H1 (cell line): ENCODE measurements around the gene EPB41L3. TPM values are rescaled to one million over a fixed set of nuclear protein-coding genes. Genes with fewer than 3 reads are reported as not detected.

ENCODE experiments used
- CTCF ChIA-PET: fragments of 300-600 bp; sonication (Branson Sonifier 250); formaldehyde crosslinking; loops from one replicate; lab custom pipeline; 2021; ENCODE audit not compliant: partially characterized antibody; lab: Charles Lee
- POLR2A ChIA-PET: fragments of 300-600 bp; sonication (Branson Sonifier 250); formaldehyde crosslinking; loops from one replicate; lab custom pipeline; 2021; ENCODE audit warnings: inconsistent platforms; ENCODE audit not compliant: partially characterized antibody; lab: Charles Lee
- DNase-seq, 2 experiments: peaks; one replicate each; pipeline versions ENCODE4 v3.0.0 to v3.0.0-alpha.2; 2010 to 2022; ENCODE audit warnings: low spot score in 2 of 2, low read depth in 1 of 2, mixed read lengths in 1 of 2
- FAIRE-seq: peaks from 2 replicates; lab custom pipeline; 2011; peaks lifted over from hg19 to GRCh38; lab: Jason Lieb, UNC
- H2AFZ ChIP-seq: 2 replicates; pipeline ENCODE4 v1.8.1; 2012; ENCODE audit warnings: low read length, inconsistent platforms
- H2AK5ac ChIP-seq: 2 replicates; pipeline ENCODE4 v1.6.1; 2013; ENCODE audit warnings: low read depth, low read length
- H2BK120ac ChIP-seq: replicated peaks from 2 replicates; pipeline ENCODE3; 2013; ENCODE audit warnings: low read depth, low read length, inconsistent platforms
- H2BK12ac ChIP-seq: 2 replicates; pipeline ENCODE4 v1.6.1; 2013; ENCODE audit warnings: low read depth, low read length
- H2BK15ac ChIP-seq: 2 replicates; pipeline ENCODE4 v1.6.1; 2013; ENCODE audit warnings: low read length
- H2BK20ac ChIP-seq: 2 replicates; pipeline ENCODE4 v1.6.1; 2013; ENCODE audit warnings: low read length
- H2BK5ac ChIP-seq: 2 replicates; pipeline ENCODE4 v1.6.1; 2013; ENCODE audit warnings: low read depth, low read length
- H3K14ac ChIP-seq: 2 replicates; pipeline ENCODE4 v1.6.1; 2013; ENCODE audit warnings: inconsistent platforms; ENCODE audit not compliant: insufficient read length
- H3K18ac ChIP-seq: 2 replicates; pipeline ENCODE4 v1.6.1; 2013; ENCODE audit warnings: low read length; ENCODE audit errors: extremely low read depth
- H3K23ac ChIP-seq: 2 replicates; pipeline ENCODE4 v1.6.1; 2013; ENCODE audit warnings: inconsistent platforms; ENCODE audit not compliant: insufficient read length
- H3K23me2 ChIP-seq: 2 replicates; pipeline ENCODE4 v1.6.1; 2013; ENCODE audit warnings: low read depth, low read length
- H3K27ac ChIP-seq: 2 replicates; pipeline ENCODE4 v1.6.1; 2011; ENCODE audit warnings: low read depth, low read length, inconsistent platforms
- H3K27me3 ChIP-seq, 4 experiments: replicated peaks in 1 of 4; 1 replicate in 1 of 4; 2 replicates in 3 of 4; pipeline versions ENCODE4 v1.6.1 to v1.8.1; 2011 to 2013; ENCODE audit warnings: low read length in 3 of 4, mild to moderate bottlenecking in 3 of 4, inconsistent platforms in 2 of 4, mixed read lengths in 2 of 4, moderate library complexity in 1 of 4; ENCODE audit not compliant: control insufficient read depth in 3 of 4, insufficient read depth in 3 of 4; ENCODE audit errors: extremely low read depth in 1 of 4
- H3K36me3 ChIP-seq, 4 experiments: 2 replicates each; pipeline versions ENCODE4 v1.6.1 to v1.8.1; 2011 to 2013; ENCODE audit warnings: mild to moderate bottlenecking in 4 of 4, low read length in 3 of 4, moderate library complexity in 2 of 4, control low read depth in 1 of 4, inconsistent platforms in 1 of 4; ENCODE audit not compliant: insufficient read depth in 4 of 4, control insufficient read depth in 2 of 4
- H3K4ac ChIP-seq: replicated peaks from 2 replicates; pipeline ENCODE3; 2013; ENCODE audit warnings: low read length, low read depth, mixed read lengths, inconsistent platforms; ENCODE audit not compliant: insufficient read length
- H3K4me1 ChIP-seq, 4 experiments: replicated peaks in 1 of 4; 1 replicate in 1 of 4; 2 replicates in 3 of 4; pipeline versions ENCODE4 v1.6.1 to v1.8.1; 2011 to 2013; ENCODE audit warnings: low read length in 3 of 4, inconsistent platforms in 2 of 4, mixed read lengths in 1 of 4; ENCODE audit not compliant: insufficient read depth in 4 of 4, control insufficient read depth in 3 of 4
- H3K4me2 ChIP-seq, 2 experiments: 2 replicates each; pipeline versions ENCODE4 v1.6.1 to v1.8.1; 2011 to 2013; ENCODE audit warnings: low read depth in 2 of 2, low read length in 2 of 2, control low read depth in 1 of 2, inconsistent platforms in 1 of 2, mild to moderate bottlenecking in 1 of 2; ENCODE audit not compliant: insufficient read depth in 1 of 2
- H3K4me3 ChIP-seq, 4 experiments: fragments of 200-600, 300-600 bp in 1 of 4; sonication (generic), shearing (Covaris generic), sonication (Bioruptor Twin) in 1 of 4; 2 replicates each; pipeline versions ENCODE4 v1.5.1 to v1.8.1; 2011 to 2016; ENCODE audit warnings: low read length in 4 of 4, low read depth in 3 of 4, control low read depth in 2 of 4, inconsistent platforms in 2 of 4, mild to moderate bottlenecking in 2 of 4, mixed read lengths in 1 of 4, moderate library complexity in 1 of 4; ENCODE audit not compliant: insufficient read depth in 2 of 4; ENCODE audit errors: extremely low read depth in 1 of 4
- H3K56ac ChIP-seq: replicated peaks from 2 replicates; pipeline ENCODE3; 2013; ENCODE audit warnings: low read depth, mild to moderate bottlenecking, mixed read lengths, low read length, inconsistent platforms; ENCODE audit not compliant: insufficient read length
- H3K79me1 ChIP-seq: 2 replicates; pipeline ENCODE4 v1.6.1; 2013; ENCODE audit warnings: low read depth, low read length, control low read depth
- H3K79me2 ChIP-seq, 2 experiments: 2 replicates each; pipeline versions ENCODE4 v1.6.1 to v1.8.1; 2012 to 2013; ENCODE audit warnings: low read length in 2 of 2, mild to moderate bottlenecking in 2 of 2, inconsistent platforms in 1 of 2; ENCODE audit not compliant: insufficient read depth in 2 of 2, control insufficient read depth in 1 of 2
- H3K9ac ChIP-seq, 4 experiments: replicated peaks in 1 of 4; 1 replicate in 1 of 4; 2 replicates in 3 of 4; pipeline versions ENCODE4 v1.6.1 to v1.8.1; 2011 to 2013; ENCODE audit warnings: low read depth in 3 of 4, low read length in 3 of 4, control low read depth in 2 of 4, mild to moderate bottlenecking in 2 of 4, moderate library complexity in 2 of 4, inconsistent platforms in 1 of 4; ENCODE audit errors: extremely low read depth in 1 of 4
- H3K9me3 ChIP-seq, 2 experiments: 2 replicates each; pipeline versions ENCODE4 v1.6.1 to v1.8.1; 2012 to 2013; ENCODE audit warnings: mild to moderate bottlenecking in 2 of 2, moderate library complexity in 2 of 2, control low read depth in 1 of 2, inconsistent platforms in 1 of 2, low read depth in 1 of 2, low read length in 1 of 2, mixed read lengths in 1 of 2; ENCODE audit not compliant: insufficient read depth in 2 of 2
- H4K20me1 ChIP-seq, 2 experiments: replicated peaks in 1 of 2; 2 replicates each; pipeline versions ENCODE3 to v1.8.1; 2011 to 2013; ENCODE audit warnings: inconsistent platforms in 2 of 2, low read length in 2 of 2, mild to moderate bottlenecking in 1 of 2; ENCODE audit not compliant: insufficient read depth in 2 of 2, control insufficient read depth in 1 of 2
- H4K5ac ChIP-seq: 2 replicates; pipeline ENCODE4 v1.6.1; 2013; ENCODE audit warnings: low read length, low read depth, mixed read lengths, inconsistent platforms; ENCODE audit not compliant: insufficient read length
- H4K8ac ChIP-seq: 2 replicates; pipeline ENCODE4 v1.8.0; 2013; ENCODE audit warnings: mild to moderate bottlenecking, moderate library complexity, low read length, inconsistent platforms; ENCODE audit not compliant: insufficient read depth; ENCODE audit errors: extremely low read depth
- H4K91ac ChIP-seq: replicated peaks from 2 replicates; pipeline ENCODE3; 2013; ENCODE audit warnings: low read length, mixed read lengths, inconsistent platforms; ENCODE audit not compliant: insufficient read length
- ATF3 ChIP-seq: IDR thresholded peaks from 2 replicates; pipeline ENCODE4 v1.6.1; 2011; ENCODE audit warnings: low read depth, mild to moderate bottlenecking, low read length; ENCODE audit not compliant: insufficient read depth
- CHD1 ChIP-seq: IDR thresholded peaks from 2 replicates; pipeline ENCODE4 v1.6.1; 2012; ENCODE audit warnings: low read depth, low read length, improper control_type of control experiment
- CREB1 ChIP-seq: IDR thresholded peaks from 2 replicates; pipeline ENCODE4 v1.6.1; 2012; ENCODE audit warnings: inconsistent platforms
- CTBP2 ChIP-seq: IDR thresholded peaks from 2 replicates; pipeline ENCODE4 v1.7.0; 2011; ENCODE audit warnings: borderline replicate concordance, mild to moderate bottlenecking, moderate library complexity, mixed read lengths, low read length; ENCODE audit not compliant: insufficient read depth, insufficient read length
- EP300 ChIP-seq, 2 experiments: IDR thresholded peaks; 1 replicate in 1 of 2; 2 replicates in 1 of 2; pipeline ENCODE4 v1.6.1; 2011 to 2012; ENCODE audit warnings: low read depth in 2 of 2, low read length in 2 of 2, mild to moderate bottlenecking in 2 of 2, borderline replicate concordance in 1 of 2, inconsistent platforms in 1 of 2, moderate library complexity in 1 of 2
- GTF2F1 ChIP-seq: IDR thresholded peaks from 2 replicates; pipeline ENCODE4 v1.6.1; 2012; ENCODE audit warnings: low read depth, low read length, improper control_type of control experiment, borderline replicate concordance
- JUN ChIP-seq: IDR thresholded peaks from 2 replicates; pipeline ENCODE4 v1.6.1; 2011; ENCODE audit warnings: low read depth, mild to moderate bottlenecking, improper control_type of control experiment, low read length
- MAFK ChIP-seq: IDR thresholded peaks from 2 replicates; pipeline ENCODE4 v1.6.1; 2012; ENCODE audit warnings: low read depth, mild to moderate bottlenecking, improper control_type of control experiment, low read length
- MAX ChIP-seq: IDR thresholded peaks from 2 replicates; pipeline ENCODE4 v1.6.1; 2012; ENCODE audit warnings: inconsistent platforms
- PHF8 ChIP-seq: fragments of 200-600 bp; sonication (generic); conservative IDR thresholded peaks from 2 replicates; pipeline ENCODE4 v1.7.1; 2012; ENCODE audit warnings: low read depth, mild to moderate bottlenecking, inconsistent platforms, low read length, moderate library complexity
- POU5F1 ChIP-seq: IDR thresholded peaks from 2 replicates; pipeline ENCODE4 v1.6.1; 2011; ENCODE audit warnings: low read depth, mild to moderate bottlenecking, low read length, moderate library complexity
- RBBP5 ChIP-seq: IDR thresholded peaks from 2 replicates; pipeline ENCODE4 v1.7.1; 2012; ENCODE audit warnings: low read depth, mild to moderate bottlenecking, inconsistent platforms, low read length, moderate library complexity, borderline replicate concordance
- SAP30 ChIP-seq: fragments of 300-600 bp; sonication (generic); IDR thresholded peaks from 2 replicates; pipeline ENCODE4 v1.7.1; 2012; ENCODE audit warnings: low read length, moderate library complexity, mild to moderate bottlenecking, inconsistent platforms; ENCODE audit not compliant: insufficient read depth, insufficient replicate concordance
- TEAD4 ChIP-seq: IDR thresholded peaks from 2 replicates; pipeline ENCODE4 v1.6.1; 2012; ENCODE audit warnings: low read depth, low read length, inconsistent platforms, mixed read lengths
- WGBS, 2 experiments: shearing (Covaris generic) in 1 of 2; methylation state at CpG; one replicate each; pipeline versions ENCODE4 v1.1.6 to v1.1.7; 2013 to 2015; ENCODE audit warnings: low lambda C conversion rate in 2 of 2, mixed read lengths in 2 of 2, inconsistent platforms in 1 of 2, low coverage in 1 of 2, missing lambda C conversion rate in 1 of 2; ENCODE audit not compliant: insufficient replicate concordance in 2 of 2, insufficient coverage in 1 of 2, insufficient read length in 1 of 2; ENCODE audit errors: extremely low coverage in 1 of 2, missing lambda C conversion rate in 1 of 2; 5-methylcytosine and 5-hydroxymethylcytosine counted together
- polyA plus RNA-seq, 7 experiments: library from polyadenylated mRNA; depleted of rRNA in 3 of 7; stranded (reverse) in 5 of 7; unstranded in 2 of 7; fragments of >200 nt in 5 of 7; fragments of 200-250 nt in 2 of 7; gene quantifications; 1 replicate in 5 of 7; 2 replicates in 1 of 7; 4 replicates in 1 of 7; pipeline versions ENCODE4 v1.2.1 to v1.2.3, GENCODE V29; 2011 to 2013; ENCODE audit warnings: missing spikeins in 2 of 7, mixed read lengths in 2 of 7
- total RNA-seq: library from RNA; stranded (reverse); fragmentation: NEBNext Ultra II Directional; extraction: Animal tissue kit (Norgen Biotek cat#: 25700); gene quantifications from 2 replicates; pipeline ENCODE4 v1.2.1, GENCODE V29; 2021

The EPB41L3 gene
- total and polyA plus RNA-seq, 2 of the 8 experiments (the other 6 are each of a cell fraction or from before 2014, with no cell fraction given) = 7.9 to 16.1 TPM

- no peaks in the 10 kb centered on the region for H4K20me1 ChIP-seq
- no peaks in the 10 kb centered on the region for H3K27me3 ChIP-seq
- no peak overlapping the region for H3K4ac ChIP-seq
- no peak overlapping the region for H3K14ac ChIP-seq
- WGBS, 2 experiments = 78% methylated on average over 2 of the region's 2 CpGs; no CpG with 5 or more reads in 1 of the 2 experiments
- no peak overlapping the region for H3K27ac ChIP-seq
- no peak overlapping the region for H2BK15ac ChIP-seq
- H3K79me1 ChIP-seq = no peaks in the 10 kb centered on the region
- H3K56ac ChIP-seq = no peak overlapping the region
- no peak overlapping the region for H2BK20ac ChIP-seq
- no peak overlapping the region for H2BK120ac ChIP-seq
- no peak overlapping the region for H3K4me2 ChIP-seq
- CTCF ChIA-PET = interaction anchor here (0.9 to 3.0 kb wide), 11 partner anchors 8 to 356 kb away, joined by 3 to 13 read pairs (median 4); no protein-coding TSS in a partner anchor
- no peak overlapping the region for H2AFZ ChIP-seq
- no peak overlapping the region for H3K18ac ChIP-seq
- no peak for FAIRE-seq
- H2AK5ac ChIP-seq = no peak overlapping the region
- no peak overlapping the region for H3K23ac ChIP-seq
- H3K79me2 ChIP-seq = no peaks in the 10 kb centered on the region
- no peaks in the 10 kb centered on the region for H3K23me2 ChIP-seq
- H4K91ac ChIP-seq = no peak overlapping the region
- POLR2A ChIA-PET = no interaction called here
- no peaks in the 10 kb centered on the region for H3K36me3 ChIP-seq
- no peak overlapping the region for H2BK5ac ChIP-seq
- H3K4me1 ChIP-seq = no peaks in the 10 kb centered on the region; a peak in 1 of 7 replicates
- H3K4me3 ChIP-seq = no peak overlapping the region
- no peak for DNase-seq
- no peak overlapping the region for H4K8ac ChIP-seq
- no peak overlapping the region for H3K9ac ChIP-seq
- H2BK12ac ChIP-seq = no peak overlapping the region
- no peak overlapping the region for H4K5ac ChIP-seq
- H3K9me3 ChIP-seq = no peaks in the 10 kb centered on the region
- no peak for TF ChIP-seq CREB1
- no peak for TF ChIP-seq SAP30
- no peak for TF ChIP-seq EP300 (IDR thresholded peaks at IDR 0.05; ENCODE audit: borderline replicate concordance in 1 of 2, low read depth in 2 of 2, low read length in 2 of 2)
- no peak for TF ChIP-seq ATF3
- no peak for TF ChIP-seq RBBP5
- no peak for TF ChIP-seq TEAD4
- TF ChIP-seq PHF8 = no peak
- TF ChIP-seq MAX = no peak
- TF ChIP-seq CHD1 = no peak
- no peak for TF ChIP-seq MAFK
- no peak for TF ChIP-seq CTBP2
- TF ChIP-seq POU5F1 = no peak
- no peak for TF ChIP-seq JUN
- no peak for TF ChIP-seq GTF2F1
These were observed 118.1 kb downstream of the EPB41L3 start for GRCh38 chr18:5425721-5426120.
